Measurements from ENCODE around the gene EMILIN3. TPM values are rescaled to one million over a fixed set of nuclear protein-coding genes. Genes with fewer than 3 reads are reported as not detected.

The EMILIN3 gene
- total RNA-seq, 4 donors from 2014 or later, result 0.20 to 0.33 (median 0.20) TPM; not detected in 1

- in situ Hi-C loops (cut with MboI; ENCODE audit: low sequenced_read_pairs in 4 of 4), result no loop called here
- no peak overlapping the region for H3K4me3 ChIP-seq
- H3K4me1 ChIP-seq, result peaks cover 8 to 13% of the 10 kb centered on the region in 2 donors
- intact Hi-C loops (cut with DNase I; ENCODE audit: low total_unique reads), result no loop called here
- H3K27me3 ChIP-seq, result no peaks in the 10 kb centered on the region
- TF ChIP-seq POLR2A (IDR thresholded peaks at IDR 0.05), result no peak
- TF ChIP-seq CTCF (IDR thresholded peaks at IDR 0.05 in 4 of 5, conservative IDR thresholded peaks at IDR 0.05 in 1 of 5), result no peak
- ATAC-seq (no peak), DNase-seq (no peak)
- no peaks in the 10 kb centered on the region for H3K36me3 ChIP-seq
- H3K27ac ChIP-seq, result no peak overlapping the region
- H3K9me3 ChIP-seq, result no peaks in the 10 kb centered on the region
Observed at GRCh38 chr20:41357424-41358163, 9.0 kb downstream of the EMILIN3 start.

GRCh38 chr20:41356951-41357350 is 9.7 kb downstream of the EMILIN3 start:
- DNase-seq (no peak), ATAC-seq (no peak)
- in situ Hi-C loops (cut with MboI; ENCODE audit: low sequenced_read_pairs in 4 of 4) (no loop called here), intact Hi-C loops (cut with DNase I; ENCODE audit: low total_unique reads) (no loop called here)
- H3K36me3 ChIP-seq, result no peaks in the 10 kb centered on the region
- H3K4me1 ChIP-seq, result peaks cover 8 to 9% of the 10 kb centered on the region in 2 donors
- no peaks in the 10 kb centered on the region for H3K9me3 ChIP-seq
- no peak for TF ChIP-seq POLR2A (IDR thresholded peaks at IDR 0.05)
- TF ChIP-seq CTCF (IDR thresholded peaks at IDR 0.05 in 4 of 5, conservative IDR thresholded peaks at IDR 0.05 in 1 of 5), result no peak
- H3K27me3 ChIP-seq, result no peaks in the 10 kb centered on the region
- no peak overlapping the region for H3K27ac ChIP-seq
- no peak overlapping the region for H3K4me3 ChIP-seq

- Histone ChIP-seq H3K4me1 (peaks cover 4 to 8% of the 10 kb centered on the region in 2 donors), H3K27ac (no peak overlapping the region), H3K36me3 (no peaks in the 10 kb centered on the region), H3K4me3 (no peak overlapping the region), H3K9me3 (no peaks in the 10 kb centered on the region), H3K27me3 (no peaks in the 10 kb centered on the region)
- no peak for ATAC-seq
- DNase-seq, result no peak
- intact Hi-C loops (cut with DNase I; ENCODE audit: low total_unique reads) (no loop called here), in situ Hi-C loops (cut with MboI; ENCODE audit: low sequenced_read_pairs in 4 of 4) (no loop called here)
- TF ChIP-seq CTCF (IDR thresholded peaks at IDR 0.05 in 4 of 5, conservative IDR thresholded peaks at IDR 0.05 in 1 of 5) (no peak), POLR2A (IDR thresholded peaks at IDR 0.05) (no peak)
Observed at GRCh38 chr20:41355598-41356203, 10.9 kb downstream of the EMILIN3 start.

GRCh38 chr20:41355192-41355591 is 11.4 kb downstream of the EMILIN3 start:
- Histone ChIP-seq H3K27me3 (no peaks in the 10 kb centered on the region), H3K9me3 (no peaks in the 10 kb centered on the region), H3K4me1 (peaks cover 4 to 5% of the 10 kb centered on the region in 2 donors), H3K27ac (no peak overlapping the region), H3K4me3 (no peak overlapping the region), H3K36me3 (no peaks in the 10 kb centered on the region)
- no peak for TF ChIP-seq CTCF (IDR thresholded peaks at IDR 0.05 in 4 of 5, conservative IDR thresholded peaks at IDR 0.05 in 1 of 5)
- TF ChIP-seq POLR2A (IDR thresholded peaks at IDR 0.05), result no peak
- intact Hi-C loops (cut with DNase I; ENCODE audit: low total_unique reads) (no loop called here), in situ Hi-C loops (cut with MboI; ENCODE audit: low sequenced_read_pairs in 4 of 4) (no loop called here)
- ATAC-seq, result no peak
- no peak for DNase-seq
